ENCODE data around the gene SLC40A1. TPM values are rescaled to one million over a fixed set of nuclear protein-coding genes. Genes with fewer than 3 reads are reported as not detected.
A peak's percentile ranks its signal among the peaks of the same experiment; 100 is the strongest.

SLC40A1 gene
- total and polyA plus RNA-seq, 2 of the 13 experiments (the other 11 are each of a cell fraction or from before 2014, with no cell fraction given) = 10.6 to 24.9 TPM

- TF ChIP-seq FIP1L1 (IDR thresholded peaks at IDR 0.05; ENCODE audit: borderline replicate concordance, insufficient read depth, low read depth, low read length) = no peak
- no peak for TF ChIP-seq SRY (CRISPR knock-in tag; IDR thresholded peaks at IDR 0.05)
- TF ChIP-seq ATAD3A (CRISPR knock-in tag; IDR thresholded peaks at IDR 0.05) = no peak
- no peak for TF ChIP-seq ZBTB39 (CRISPR knock-in tag; IDR thresholded peaks at IDR 0.05)
- TF ChIP-seq RARG (CRISPR knock-in tag; IDR thresholded peaks at IDR 0.05; ENCODE audit: low read depth) = no peak
- no peak for TF ChIP-seq ZSCAN30 (CRISPR knock-in tag; IDR thresholded peaks at IDR 0.05)
- TF ChIP-seq ZNF784 (CRISPR knock-in tag; IDR thresholded peaks at IDR 0.05; ENCODE audit: borderline replicate concordance) = no peak
- no peak for TF ChIP-seq MYC (CRISPR knock-in tag; IDR thresholded peaks at IDR 0.05; ENCODE audit: borderline replicate concordance)
- TF ChIP-seq ARNT (IDR thresholded peaks at IDR 0.05) = no peak
- no peak for TF ChIP-seq ZNF337 (CRISPR knock-in tag; IDR thresholded peaks at IDR 0.05; ENCODE audit: borderline replicate concordance, low read depth)
- no peak for TF ChIP-seq TIGD3 (CRISPR knock-in tag; IDR thresholded peaks at IDR 0.05; ENCODE audit: borderline replicate concordance)
- no peak for TF ChIP-seq ZFP41 (CRISPR knock-in tag; IDR thresholded peaks at IDR 0.05; ENCODE audit: borderline replicate concordance)
- TF ChIP-seq ZFP1 (CRISPR knock-in tag; IDR thresholded peaks at IDR 0.05) = no peak
- no peak for TF ChIP-seq MXD1 (CRISPR knock-in tag; IDR thresholded peaks at IDR 0.05)
- no peak for TF ChIP-seq ZNF577 (CRISPR knock-in tag; IDR thresholded peaks at IDR 0.05; ENCODE audit: borderline replicate concordance, low read depth)
- TF ChIP-seq SAFB2 (CRISPR knock-in tag; IDR thresholded peaks at IDR 0.05; ENCODE audit: borderline replicate concordance, low read depth) = no peak
- TF ChIP-seq ZNF543 (CRISPR knock-in tag; IDR thresholded peaks at IDR 0.05) = no peak
- TF ChIP-seq NCOA1 (CRISPR knock-in tag; IDR thresholded peaks at IDR 0.05) = no peak
- TF ChIP-seq ZNF253 (CRISPR knock-in tag; IDR thresholded peaks at IDR 0.05; ENCODE audit: borderline replicate concordance) = no peak
- no peak for TF ChIP-seq ZNF180 (CRISPR knock-in tag; IDR thresholded peaks at IDR 0.05; ENCODE audit: borderline replicate concordance, low read depth)
- TF ChIP-seq SALL1 (CRISPR knock-in tag; IDR thresholded peaks at IDR 0.05) = peak; percentile 33; the same call in 1 of the 2 replicates
- no peak; the same call in 2 of the 3 replicates for TF ChIP-seq MXI1 (IDR thresholded peaks at IDR 0.05; ENCODE audit: borderline replicate concordance, low read depth, low read length)
- TF ChIP-seq ZNF430 (CRISPR knock-in tag; IDR thresholded peaks at IDR 0.05) = no peak
- TF ChIP-seq TSC22D2 (CRISPR knock-in tag; IDR thresholded peaks at IDR 0.05; ENCODE audit: borderline replicate concordance) = no peak
- TF ChIP-seq GLI4 (CRISPR knock-in tag; IDR thresholded peaks at IDR 0.05; ENCODE audit: borderline replicate concordance) = no peak
- no peak for TF ChIP-seq ZNF580 (CRISPR knock-in tag; IDR thresholded peaks at IDR 0.05; ENCODE audit: borderline replicate concordance, low read depth)
- TF ChIP-seq KLF11 (CRISPR knock-in tag; IDR thresholded peaks at IDR 0.05) = no peak
These were observed 32.6 kb upstream of the SLC40A1 start (continued) for GRCh38 chr2:189613077-189613636.
